IPS DF 4.7 (cell line): ENCODE measurements around the gene MSI2.

ENCODE experiments used
- DNase-seq: peaks from one replicate; pipeline ENCODE4 v3.0.0-alpha.2; 2013; ENCODE audit warnings: low spot score; ENCODE audit errors: extremely low read depth

The MSI2 gene

DNA sequence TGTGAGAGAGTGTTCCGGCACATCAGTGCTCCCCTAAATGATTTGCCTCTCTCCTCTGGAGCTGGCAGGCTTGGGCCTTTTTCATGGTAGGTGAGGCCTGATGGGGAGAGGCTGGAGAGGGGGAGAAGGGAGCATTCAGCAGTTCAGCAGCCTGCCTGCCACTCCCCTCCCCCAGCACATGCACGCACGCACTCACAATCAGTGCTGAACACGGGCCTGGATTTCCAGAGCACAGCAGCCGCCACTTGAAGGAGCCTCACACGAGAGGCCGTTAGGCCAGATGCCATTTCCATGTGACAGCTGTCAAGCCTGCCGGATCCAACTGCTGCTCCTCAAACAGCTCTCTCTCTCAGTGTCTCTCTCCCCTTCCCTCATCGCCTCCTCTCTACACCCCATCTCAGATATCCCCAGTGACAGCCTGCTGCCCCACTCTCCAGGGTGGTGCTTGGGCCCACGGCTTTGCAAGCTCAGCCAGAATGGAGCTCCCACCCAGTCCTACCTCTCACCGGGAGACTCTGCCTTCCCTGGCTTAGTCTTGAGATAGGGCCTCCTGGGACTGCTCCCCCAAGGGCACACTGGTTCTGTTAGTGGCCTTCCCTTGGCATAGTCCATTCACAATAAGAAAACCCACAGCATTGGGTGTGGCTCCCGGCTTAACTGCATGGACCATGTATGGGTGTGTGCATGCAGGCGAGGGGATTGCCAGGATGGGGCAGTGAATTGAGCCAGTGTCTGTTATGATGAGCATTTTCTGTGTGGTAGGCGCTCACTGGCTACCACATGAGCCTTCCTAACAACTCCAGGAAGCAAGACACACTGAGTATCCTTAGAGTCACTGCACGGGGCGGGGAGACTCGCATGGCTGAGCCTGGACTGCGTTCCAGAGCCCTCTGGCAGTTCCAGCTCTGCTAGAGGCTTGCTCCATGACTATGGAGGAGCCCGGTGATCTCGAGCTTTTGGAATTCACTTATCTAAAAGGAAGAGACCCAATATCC lies 262.6 kb downstream of the MSI2 start:
- no peak for DNase-seq

DNA sequence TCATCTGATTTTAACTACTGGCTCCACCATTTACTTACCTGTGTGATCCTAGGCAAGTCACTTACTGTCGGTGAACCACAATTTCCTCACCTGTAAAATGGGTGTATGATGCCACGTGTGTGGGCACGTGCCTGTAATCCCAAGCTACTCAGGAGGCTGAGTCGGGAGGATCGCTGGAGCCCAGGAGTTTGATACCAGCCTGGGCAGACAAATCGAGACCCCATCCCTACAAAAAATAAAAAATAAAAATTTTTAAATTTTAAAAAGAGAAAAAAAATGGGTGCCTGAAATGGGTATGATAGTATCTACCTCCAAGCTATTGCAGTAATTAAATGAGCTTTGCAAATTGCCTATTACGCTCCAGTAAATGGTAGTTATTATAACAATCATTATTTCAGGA lies 263.5 kb downstream of the MSI2 start:
- DNase-seq = no peak

DNA sequence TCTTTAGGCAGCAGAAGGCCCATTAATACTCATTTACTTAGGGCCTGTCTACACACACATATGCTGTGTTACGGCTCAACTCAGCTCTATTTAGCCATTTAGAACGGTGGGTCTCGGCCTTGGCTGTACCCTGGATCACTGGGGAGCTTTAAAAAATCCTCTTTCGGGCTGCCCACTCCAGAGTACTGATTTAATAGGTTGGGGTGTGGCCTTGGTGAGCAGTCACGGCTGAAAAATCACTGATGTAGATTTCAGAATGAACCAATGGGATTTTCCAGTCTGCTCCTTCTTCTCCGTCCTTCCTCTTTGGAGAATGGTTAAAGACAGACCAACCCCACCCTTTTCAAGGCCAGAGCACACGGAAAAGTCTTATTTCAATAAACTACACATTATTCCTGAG lies 265.3 kb downstream of the MSI2 start:
- no peak for DNase-seq

DNA sequence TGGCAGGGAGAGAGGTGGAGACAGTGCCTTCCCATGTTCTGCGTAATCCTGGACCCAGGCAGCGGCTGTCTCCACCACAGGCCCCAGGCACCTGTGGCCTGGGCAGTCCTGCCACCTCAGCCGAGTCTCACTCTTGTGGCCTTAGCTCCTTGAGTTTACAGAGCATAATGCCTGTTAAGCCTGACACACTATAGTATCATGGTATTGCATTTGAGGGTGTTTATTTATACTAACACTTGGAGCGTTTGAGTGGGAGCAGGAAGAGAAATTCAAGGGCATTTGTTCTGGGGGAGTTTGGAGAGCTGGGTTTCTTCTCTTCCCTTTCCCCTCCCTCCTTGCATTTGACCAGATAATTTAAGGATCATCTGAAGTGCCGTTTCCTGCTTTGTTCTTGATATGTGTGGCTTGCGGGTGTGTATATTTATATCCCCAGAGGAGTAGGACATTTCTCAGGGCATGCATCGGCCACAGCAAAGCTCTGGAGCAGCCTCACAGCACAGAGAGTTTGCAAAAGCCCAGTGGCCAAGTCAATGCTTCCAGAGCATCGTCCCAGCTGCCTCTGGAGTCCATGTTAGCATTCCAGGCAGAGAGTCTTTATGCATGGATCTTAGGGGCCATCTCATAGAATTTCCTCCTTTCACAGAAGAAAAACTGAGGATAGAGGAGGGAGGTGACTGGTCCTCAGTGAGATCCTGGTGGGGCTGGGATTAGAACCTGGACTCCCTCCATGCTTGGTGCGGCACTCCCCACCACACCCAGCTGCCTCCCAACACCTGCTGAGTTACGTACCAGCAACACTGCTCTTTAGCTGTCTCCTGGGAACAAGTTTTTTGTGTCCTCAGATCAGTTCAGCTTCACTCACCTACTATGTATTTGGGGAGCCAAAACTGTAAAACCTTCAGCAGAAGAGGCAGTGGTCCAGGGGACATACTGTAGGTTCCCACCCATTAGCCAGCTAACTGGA lies 266.0 kb downstream of the MSI2 start:
- no peak for DNase-seq

DNA sequence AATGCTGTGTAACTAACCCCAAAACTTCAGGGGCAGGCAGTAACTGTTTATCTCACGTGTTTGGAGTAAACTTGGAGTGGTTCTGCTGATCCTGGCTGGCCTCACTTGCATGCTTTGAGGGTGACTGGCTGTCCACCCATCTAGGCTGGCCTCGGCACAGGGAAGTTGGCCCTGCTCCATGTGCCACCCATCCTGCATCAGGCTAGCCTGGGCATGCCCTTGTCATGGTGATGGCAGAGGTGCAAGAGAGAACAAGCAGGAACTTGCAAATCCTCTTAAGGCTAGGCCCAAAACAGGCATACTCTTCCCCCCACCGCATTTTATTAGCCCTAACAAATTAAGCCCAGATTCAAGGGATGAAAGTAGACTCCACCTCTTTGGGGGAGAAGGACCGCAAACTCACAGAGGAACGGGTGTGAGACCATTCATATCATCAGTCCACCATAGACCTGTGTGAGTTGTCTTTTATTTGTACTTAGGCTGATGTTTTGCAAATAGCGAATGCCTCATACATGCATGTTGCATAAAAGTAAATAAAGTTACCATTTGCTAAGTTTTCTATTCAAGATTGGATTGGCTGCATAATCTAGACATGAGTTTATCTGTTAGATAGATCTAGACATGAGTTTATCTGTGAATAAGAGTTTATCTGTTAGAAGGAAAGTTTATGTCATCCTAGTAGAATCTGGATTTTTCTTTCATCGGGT lies 267.8 kb downstream of the MSI2 start:
- DNase-seq = no peak

DNA sequence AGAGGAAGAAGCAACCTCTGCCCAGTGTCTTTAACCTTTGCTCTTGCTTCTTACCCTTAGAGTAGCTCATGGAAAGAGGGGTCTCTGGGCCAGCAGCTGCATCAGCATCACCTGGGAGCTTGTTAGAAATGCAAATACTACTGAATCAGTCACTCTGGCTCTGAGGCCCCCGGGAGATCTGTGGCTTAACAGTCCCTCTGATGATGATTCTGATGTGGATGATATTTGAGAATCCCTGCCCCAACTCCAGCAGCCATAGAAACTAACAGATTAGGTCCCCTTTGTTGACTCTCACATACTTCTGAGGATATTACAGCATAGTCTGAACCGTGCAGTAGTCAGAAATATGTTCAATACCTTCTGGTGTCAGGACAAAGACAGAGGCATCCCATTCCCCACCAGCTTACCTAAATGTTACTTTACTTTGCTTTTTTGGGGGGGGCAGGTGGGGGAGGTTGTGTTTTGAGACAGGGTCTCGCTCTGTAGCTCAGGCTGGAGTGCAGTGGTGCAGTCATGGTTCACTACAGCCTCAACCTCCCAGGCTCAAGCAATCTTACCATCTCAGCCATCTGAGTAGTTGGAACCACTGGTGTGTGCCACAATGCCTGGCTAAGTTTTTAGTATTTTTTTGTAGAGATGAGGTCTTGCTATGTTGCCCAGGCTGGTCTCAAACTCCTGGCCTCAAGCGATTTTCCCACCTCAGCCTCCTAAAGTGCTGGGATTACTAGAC lies 268.7 kb downstream of the MSI2 start:
- DNase-seq = no peak

DNA sequence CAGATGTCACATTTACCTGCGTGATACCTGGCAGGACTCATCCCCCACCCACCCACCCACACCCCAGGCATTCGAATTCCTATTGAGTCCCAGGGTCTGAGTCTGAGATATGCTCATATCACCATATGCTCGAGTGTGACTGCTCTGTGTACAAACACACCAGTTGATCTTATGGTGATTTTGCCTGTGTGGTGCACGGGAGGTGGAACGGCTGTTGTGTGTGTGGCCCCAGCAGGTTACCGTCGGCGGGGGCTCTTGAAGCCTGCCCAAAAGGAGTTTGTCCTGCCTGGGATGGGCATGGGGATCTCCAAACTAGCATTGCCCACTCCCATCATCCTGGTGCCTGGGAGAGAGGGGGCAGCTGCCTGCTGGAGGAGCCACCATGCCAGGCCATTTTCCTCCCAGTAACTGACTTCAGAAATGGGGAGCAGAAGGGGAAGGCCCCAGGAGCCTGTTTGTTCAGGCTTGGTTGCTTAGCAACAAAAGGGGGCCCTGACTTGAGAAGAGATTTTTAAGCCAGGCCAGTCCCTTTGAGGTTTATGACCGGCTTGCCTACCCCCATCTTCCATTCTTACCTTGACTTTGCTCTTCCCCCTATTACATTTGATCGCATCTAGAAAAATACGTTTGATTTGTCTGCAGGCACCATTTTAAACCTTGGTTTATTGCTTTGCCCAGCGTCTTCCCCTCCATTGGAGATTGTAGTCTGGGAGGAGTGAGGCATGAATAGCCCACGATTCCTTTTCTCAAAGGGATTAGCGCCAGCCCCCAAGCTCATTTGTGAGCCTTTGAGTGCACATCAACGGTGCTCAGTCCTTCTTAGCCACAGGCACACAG lies 271.1 kb downstream of the MSI2 start:
- no peak for DNase-seq

DNA sequence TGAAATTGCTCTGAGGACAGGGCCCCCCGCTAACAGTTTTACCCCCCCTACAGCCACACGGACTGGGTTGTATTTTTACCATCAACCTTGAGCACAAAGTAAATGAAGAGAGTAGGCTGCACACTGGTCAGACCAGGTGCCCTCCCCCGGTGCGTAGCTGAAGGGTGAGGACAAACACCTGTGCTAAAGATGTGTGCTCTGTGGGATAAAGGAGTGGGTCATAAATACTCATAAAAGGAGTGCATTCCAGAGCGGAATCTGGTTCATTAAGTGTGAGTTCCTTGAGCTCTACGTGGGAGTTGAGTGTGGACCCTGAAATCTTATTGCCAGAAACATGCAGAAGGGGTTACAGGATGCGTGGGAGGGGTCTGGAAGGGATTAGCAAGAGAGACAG lies 271.7 kb downstream of the MSI2 start:
- DNase-seq = no peak

DNA sequence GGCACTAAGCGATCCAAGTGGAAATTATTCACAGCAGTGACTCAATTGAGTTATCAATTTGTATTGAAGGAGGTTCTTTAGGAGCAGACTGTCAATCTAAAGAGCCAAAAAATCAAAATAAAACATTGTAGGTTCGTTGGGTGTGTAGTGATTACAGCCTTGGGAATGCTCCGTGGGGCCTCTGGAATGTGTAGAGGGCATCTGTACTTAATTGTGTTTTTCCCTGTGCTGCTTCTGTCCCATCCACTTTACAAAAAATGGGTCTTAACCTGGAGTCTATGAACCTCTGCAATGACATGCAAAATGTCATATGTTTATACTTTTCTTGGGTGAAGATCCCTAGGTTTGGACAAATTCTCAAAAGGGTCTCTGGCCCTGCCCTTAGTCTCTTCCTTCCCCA lies 273.7 kb downstream of the MSI2 start:
- DNase-seq = no peak

DNA sequence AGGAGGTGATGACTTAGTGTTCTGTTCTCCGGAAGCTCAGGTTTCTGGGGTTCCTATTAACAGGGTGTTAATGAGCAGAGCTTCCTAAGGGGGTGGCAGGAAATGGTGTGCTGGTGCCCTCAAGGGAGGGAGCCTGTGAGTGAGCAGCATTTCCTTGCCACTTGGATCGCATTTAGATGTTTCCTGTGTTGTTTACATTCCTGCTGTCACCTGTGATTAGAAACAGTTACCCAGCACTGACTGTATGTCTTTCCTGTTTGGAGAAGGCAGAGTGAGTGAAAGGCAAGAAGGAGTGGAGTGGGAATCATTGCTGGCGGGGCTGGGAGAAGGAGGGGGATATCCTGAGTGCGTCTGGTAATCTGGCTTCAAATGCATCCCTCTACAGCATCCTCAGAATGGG lies 274.2 kb downstream of the MSI2 start:
- DNase-seq = no peak

DNA sequence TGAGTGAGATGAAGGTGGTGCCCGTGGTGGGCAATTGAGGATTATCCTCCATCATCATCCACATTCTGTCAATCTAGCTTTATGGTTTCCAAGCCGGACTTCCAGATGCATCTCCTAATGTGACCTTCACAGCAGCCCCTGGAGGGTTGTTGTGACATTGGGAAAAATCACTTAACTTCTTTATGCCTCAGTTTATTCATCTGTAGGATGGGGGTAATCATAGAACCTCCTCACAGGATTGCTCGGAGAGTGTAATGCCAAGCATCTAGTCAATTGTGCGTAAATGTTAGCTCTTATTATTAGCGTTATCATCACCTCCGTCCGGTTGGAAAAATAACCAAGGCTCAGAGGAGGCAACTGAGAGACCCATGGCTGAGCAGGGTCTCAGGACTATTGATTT lies 274.8 kb downstream of the MSI2 start:
- no peak for DNase-seq

DNA sequence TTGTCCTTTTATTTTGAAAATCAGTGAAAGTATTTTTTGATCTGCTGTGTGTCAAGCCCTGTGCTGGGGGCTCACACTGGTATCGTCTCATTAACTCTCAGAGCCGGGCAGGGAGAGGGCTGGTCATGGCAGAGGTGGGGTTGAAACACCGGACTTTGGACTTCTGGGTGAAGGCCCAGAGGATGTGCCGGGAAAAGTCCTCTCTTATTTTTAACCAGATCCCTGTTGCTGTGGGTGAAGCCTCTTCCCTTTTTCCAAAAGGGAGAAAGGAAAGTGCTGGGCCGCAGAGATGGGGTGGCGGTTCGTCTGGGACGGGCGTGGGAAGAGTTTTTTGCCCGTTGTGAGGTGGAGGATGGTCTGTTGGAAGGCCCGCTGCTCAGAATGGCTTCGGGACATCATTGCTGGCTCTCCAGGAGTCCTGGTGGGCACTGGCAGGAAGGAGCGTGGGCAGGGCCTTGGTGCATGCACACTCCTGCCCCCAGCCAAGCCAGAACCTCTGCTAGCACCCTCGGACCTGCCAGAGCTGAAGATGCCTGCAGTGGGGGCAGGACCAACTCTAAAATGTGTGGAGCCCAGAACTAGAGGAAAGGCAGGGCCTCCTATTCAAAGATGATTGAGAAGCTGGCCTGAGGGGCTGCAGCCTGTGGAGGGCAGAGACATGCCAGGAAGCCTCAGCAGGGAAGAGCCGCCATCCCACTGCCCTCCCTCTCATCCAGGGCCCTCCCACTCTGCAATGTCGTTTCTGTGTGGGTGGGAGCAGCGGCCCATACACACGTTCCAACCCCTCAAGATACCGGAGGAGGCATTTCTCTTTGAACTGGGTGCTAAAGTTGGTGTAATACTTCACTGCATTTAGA lies 275.6 kb downstream of the MSI2 start:
- DNase-seq = no peak

DNA sequence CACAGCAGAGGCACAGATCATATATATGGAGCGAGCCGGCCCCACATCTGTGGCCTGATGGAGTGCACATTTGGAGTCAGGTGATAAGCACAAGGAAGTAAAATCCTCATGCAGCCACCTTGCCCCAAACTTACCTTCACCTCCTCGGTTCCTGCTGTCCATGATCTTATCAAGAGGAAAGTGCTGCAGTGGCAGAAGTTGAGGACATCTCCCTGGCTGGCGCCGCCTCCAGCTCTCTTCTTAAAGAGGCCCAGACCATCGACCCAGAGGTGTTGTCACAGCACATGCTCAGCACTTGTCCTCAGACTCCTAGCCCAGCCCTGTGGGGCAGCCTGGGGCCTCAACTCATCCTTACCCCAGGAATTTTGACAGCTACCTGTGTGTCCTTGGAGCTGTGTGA lies 276.2 kb downstream of the MSI2 start:
- DNase-seq = no peak

DNA sequence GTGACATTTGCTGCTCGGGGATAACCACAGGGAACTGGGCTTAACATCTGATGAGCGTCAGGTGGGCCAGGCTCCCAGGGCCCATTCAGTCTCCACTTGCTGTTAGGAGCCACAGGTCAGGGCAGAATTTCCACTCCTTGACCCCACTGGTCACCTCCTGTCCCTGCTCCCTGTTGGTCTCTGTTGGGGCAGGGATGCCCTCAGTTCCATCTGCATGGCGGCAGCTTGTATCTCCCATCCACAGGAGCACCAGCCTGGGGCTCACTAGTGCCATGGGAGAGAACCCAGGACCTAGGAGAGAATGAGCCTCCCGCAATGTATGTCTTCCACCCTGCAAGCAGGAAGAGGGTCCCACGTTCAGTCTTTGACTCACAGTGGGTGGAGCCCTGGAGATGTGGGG lies 276.6 kb downstream of the MSI2 start:
- DNase-seq = no peak

DNA sequence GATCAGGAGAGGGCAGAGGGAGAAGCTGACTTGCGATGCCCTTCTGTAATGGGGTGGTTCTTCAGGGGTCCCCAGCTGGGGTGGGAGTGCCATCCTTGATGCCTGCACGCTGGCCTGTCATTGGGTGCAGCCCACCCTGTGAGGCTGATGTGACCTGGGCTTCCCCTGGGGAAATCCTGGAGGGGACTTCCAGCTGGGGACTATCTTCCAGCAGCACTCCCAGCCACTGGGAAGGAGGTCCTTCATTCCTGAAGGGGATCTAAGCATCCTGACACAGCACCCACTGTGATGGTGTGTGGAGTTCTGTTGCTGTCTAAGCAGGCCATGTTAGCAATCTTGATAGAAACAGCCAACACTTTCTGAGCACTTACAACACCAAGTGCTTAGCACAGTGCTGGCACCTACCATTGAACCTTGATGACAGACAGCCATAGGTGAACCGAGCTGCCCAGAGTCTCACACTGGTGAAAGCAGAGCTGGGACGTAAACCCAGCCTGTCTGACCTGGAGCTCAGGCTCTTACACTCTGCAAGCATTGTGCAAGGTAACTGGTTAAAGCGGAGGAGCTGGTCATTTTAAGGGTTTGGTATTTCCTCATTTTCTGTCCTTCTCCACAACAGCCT lies 277.5 kb downstream of the MSI2 start:
- DNase-seq = no peak

DNA sequence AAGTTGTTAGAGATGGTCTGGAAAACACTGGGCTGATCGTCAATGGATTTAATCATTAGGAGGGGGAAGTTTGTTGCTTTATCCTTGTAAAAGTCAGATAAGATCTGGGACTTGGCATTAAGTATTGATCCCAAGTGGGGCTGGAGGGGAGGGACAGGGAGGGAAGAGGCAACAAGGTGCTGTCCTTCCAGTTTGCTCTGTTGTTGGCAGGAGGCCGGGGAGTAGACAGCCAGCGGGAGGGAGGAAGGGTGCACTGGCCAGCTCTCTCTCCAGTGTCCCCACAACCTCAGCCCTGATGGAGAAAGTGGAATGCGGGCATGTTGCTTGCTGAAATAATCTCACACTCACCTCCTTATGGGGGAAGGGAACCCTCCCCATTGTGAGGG lies 278.5 kb downstream of the MSI2 start:
- DNase-seq = no peak

DNA sequence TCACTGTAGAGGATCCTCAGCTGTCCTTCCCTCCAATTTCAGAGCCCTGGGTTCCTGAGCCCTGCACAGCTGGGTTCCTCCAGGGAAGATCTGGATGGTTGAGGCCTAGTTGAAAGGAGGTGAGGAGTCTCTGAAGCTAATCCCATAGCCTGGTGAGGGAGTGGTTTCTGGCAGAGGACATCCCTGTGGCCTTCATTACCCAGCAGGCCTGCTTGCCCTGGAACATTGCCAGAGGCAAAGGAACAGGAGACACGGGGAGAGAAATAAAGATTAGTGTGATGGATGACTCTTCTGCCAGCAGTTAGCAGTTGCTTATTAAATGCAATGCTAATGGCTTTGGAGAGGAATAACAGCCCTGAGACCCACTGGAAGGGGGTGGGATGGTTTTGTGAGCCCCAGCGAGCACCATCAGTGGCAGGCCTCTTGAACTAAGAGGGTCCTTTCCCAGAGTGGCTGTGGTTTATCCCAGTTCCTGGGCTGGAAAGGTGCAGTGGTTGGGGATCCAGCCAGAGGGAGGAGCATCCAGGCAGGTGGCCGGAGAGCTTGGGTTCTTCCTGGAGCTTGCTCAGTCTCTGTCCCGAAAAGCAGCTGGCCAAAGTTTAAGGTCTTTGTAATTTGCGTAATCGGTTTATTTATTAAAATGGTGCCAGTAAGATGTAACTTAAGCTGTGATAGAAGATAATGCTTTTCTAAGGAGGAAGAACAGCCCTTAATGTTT lies 279.1 kb downstream of the MSI2 start:
- DNase-seq = no peak

DNA sequence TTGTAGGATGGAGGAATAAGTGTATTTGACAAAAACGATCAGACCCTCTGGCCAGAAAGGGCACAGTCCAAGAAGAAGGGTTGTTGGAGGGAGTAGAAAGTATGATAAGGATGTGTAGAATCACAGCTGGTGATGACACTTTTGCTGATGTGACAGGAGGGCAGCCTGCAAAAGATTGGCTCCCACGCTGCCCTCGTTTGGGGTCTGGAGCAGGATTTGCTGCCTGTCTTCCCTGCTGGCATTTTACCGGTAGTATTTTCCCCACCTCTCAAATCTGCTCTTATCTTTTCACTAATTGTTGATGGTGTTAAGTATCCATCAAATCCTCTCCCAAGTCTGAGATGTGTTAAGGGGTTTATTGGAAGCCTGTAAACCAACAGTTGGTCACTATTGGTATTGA lies 280.0 kb downstream of the MSI2 start:
- no peak for DNase-seq
